IMR-90 (cell line): ENCODE results near the gene CCDC17.

ENCODE experiments used
- MAZ ChIP-seq: IDR thresholded peaks from 2 replicates; pipeline ENCODE4 v1.6.1; 2012; ENCODE audit warnings: low read depth, mild to moderate bottlenecking, low read length, improper control_type of control experiment, moderate library complexity, borderline replicate concordance
- MXI1 ChIP-seq: IDR thresholded peaks from 2 replicates; pipeline ENCODE4 v1.6.1; 2012; ENCODE audit warnings: low read depth, mild to moderate bottlenecking, low read length, moderate library complexity, borderline replicate concordance
- NFE2L2 ChIP-seq: fragments of 150-350 bp; IDR thresholded peaks from 2 replicates; pipeline ENCODE4 v1.6.1; 2016; ENCODE audit warnings: low read depth, mild to moderate bottlenecking, low read length
- POLR2A ChIP-seq: IDR thresholded peaks from 2 replicates; pipeline ENCODE4 v1.6.1; 2012; ENCODE audit warnings: mild to moderate bottlenecking, low read depth, low read length
- RAD21 ChIP-seq: IDR thresholded peaks from 2 replicates; pipeline ENCODE4 v1.6.1; 2012; ENCODE audit warnings: low read length, improper control_type of control experiment
- RCOR1 ChIP-seq: IDR thresholded peaks from 2 replicates; pipeline ENCODE4 v1.6.1; 2012; ENCODE audit warnings: mild to moderate bottlenecking, low read length, improper control_type of control experiment; ENCODE audit not compliant: insufficient replicate concordance
- RFX5 ChIP-seq: IDR thresholded peaks from 2 replicates; pipeline ENCODE4 v1.8.0; 2012; ENCODE audit warnings: low read depth, mild to moderate bottlenecking, low read length, moderate library complexity
- SMC3 ChIP-seq: fragments of 150-350 bp; IDR thresholded peaks from 2 replicates; pipeline ENCODE4 v1.6.1; 2016; ENCODE audit warnings: low read depth, mild to moderate bottlenecking, antibody characterized with exemption, low read length, moderate library complexity
- TF ChIP-seq, protein P1 (sequence below): conservative IDR thresholded peaks from 2 replicates; pipeline ENCODE4 v1.5.1; 2012; ENCODE audit warnings: mild to moderate bottlenecking, low read depth, low read length, improper control_type of control experiment
- TF ChIP-seq, protein P2 (sequence below): fragments of 150-350 bp; IDR thresholded peaks from 2 replicates; pipeline ENCODE4 v1.6.1; 2017; ENCODE audit warnings: mild to moderate bottlenecking, antibody characterized with exemption, low read length, low read depth

- TF ChIP-seq, protein P1, sequence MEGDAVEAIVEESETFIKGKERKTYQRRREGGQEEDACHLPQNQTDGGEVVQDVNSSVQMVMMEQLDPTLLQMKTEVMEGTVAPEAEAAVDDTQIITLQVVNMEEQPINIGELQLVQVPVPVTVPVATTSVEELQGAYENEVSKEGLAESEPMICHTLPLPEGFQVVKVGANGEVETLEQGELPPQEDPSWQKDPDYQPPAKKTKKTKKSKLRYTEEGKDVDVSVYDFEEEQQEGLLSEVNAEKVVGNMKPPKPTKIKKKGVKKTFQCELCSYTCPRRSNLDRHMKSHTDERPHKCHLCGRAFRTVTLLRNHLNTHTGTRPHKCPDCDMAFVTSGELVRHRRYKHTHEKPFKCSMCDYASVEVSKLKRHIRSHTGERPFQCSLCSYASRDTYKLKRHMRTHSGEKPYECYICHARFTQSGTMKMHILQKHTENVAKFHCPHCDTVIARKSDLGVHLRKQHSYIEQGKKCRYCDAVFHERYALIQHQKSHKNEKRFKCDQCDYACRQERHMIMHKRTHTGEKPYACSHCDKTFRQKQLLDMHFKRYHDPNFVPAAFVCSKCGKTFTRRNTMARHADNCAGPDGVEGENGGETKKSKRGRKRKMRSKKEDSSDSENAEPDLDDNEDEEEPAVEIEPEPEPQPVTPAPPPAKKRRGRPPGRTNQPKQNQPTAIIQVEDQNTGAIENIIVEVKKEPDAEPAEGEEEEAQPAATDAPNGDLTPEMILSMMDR: no peak
- TF ChIP-seq SMC3 (no peak), MAZ (no peak), RCOR1 (no peak), MXI1 (no peak), POLR2A (no peak), RAD21 (no peak), RFX5 (no peak), NFE2L2 (no peak)
- TF ChIP-seq, protein P2, sequence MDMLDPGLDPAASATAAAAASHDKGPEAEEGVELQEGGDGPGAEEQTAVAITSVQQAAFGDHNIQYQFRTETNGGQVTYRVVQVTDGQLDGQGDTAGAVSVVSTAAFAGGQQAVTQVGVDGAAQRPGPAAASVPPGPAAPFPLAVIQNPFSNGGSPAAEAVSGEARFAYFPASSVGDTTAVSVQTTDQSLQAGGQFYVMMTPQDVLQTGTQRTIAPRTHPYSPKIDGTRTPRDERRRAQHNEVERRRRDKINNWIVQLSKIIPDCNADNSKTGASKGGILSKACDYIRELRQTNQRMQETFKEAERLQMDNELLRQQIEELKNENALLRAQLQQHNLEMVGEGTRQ: no peak
Measured at GRCh38 chr1:45585496-45586075, 38.3 kb downstream of the CCDC17 start.
